Fibroblast of lung (primary cell): ENCODE data around the gene NKX2-1. TPM values are rescaled to one million over a fixed set of nuclear protein-coding genes. Genes with fewer than 3 reads are reported as not detected.

ENCODE experiments used
- DNase-seq, 2 donors: peaks; one replicate each; pipeline versions ENCODE4 v3.0.0 to v3.0.0-alpha.2; 2010; ENCODE audit warnings: low read depth in 2 of 2
- H2AFZ ChIP-seq: 2 replicates; pipeline ENCODE4 v1.5.1; 2012; ENCODE audit warnings: low read length, control low read depth, inconsistent platforms
- H3K27ac ChIP-seq: 2 replicates; pipeline ENCODE4 v1.5.1; 2011; ENCODE audit warnings: low read length, control low read depth; ENCODE audit not compliant: insufficient read depth
- H3K27me3 ChIP-seq: 2 replicates; pipeline ENCODE4 v1.5.1; 2011; ENCODE audit warnings: mild to moderate bottlenecking, low read length; ENCODE audit not compliant: control insufficient read depth, insufficient read depth
- H3K36me3 ChIP-seq: 2 replicates; pipeline ENCODE4 v1.5.1; 2011; ENCODE audit warnings: low read length; ENCODE audit not compliant: control insufficient read depth, insufficient read depth
- H3K4me1 ChIP-seq: 2 replicates; pipeline ENCODE4 v1.5.1; 2011; ENCODE audit warnings: low read length; ENCODE audit not compliant: control insufficient read depth, insufficient read depth; ENCODE audit errors: extremely low read depth
- H3K4me2 ChIP-seq: 2 replicates; pipeline ENCODE4 v1.5.1; 2011; ENCODE audit warnings: low read length, control low read depth; ENCODE audit not compliant: insufficient read depth; ENCODE audit errors: extremely low read depth
- H3K4me3 ChIP-seq, 4 experiments: fragments of 200-600 bp in 1 of 4; sonication (generic) in 1 of 4; replicated peaks in 1 of 4; 2 replicates each; pipeline ENCODE4 v1.5.1; 2011 to 2016; ENCODE audit warnings: low read length in 4 of 4, low read depth in 3 of 4, mild to moderate bottlenecking in 3 of 4, control low read depth in 2 of 4, inconsistent platforms in 1 of 4, mixed read lengths in 1 of 4; ENCODE audit not compliant: insufficient read depth in 1 of 4; ENCODE audit errors: control extremely low read depth in 1 of 4
- H3K79me2 ChIP-seq: 2 replicates; pipeline ENCODE4 v1.5.1; 2012; ENCODE audit warnings: mild to moderate bottlenecking, low read length, inconsistent platforms; ENCODE audit not compliant: control insufficient read depth, insufficient read depth
- H3K9ac ChIP-seq: 2 replicates; pipeline ENCODE4 v1.5.1; 2011; ENCODE audit warnings: mild to moderate bottlenecking, low read length, control low read depth; ENCODE audit not compliant: insufficient read depth
- H3K9me3 ChIP-seq: 2 replicates; pipeline ENCODE4 v1.5.1; 2012; ENCODE audit warnings: low read depth, low read length; ENCODE audit not compliant: control insufficient read depth, insufficient read depth
- H4K20me1 ChIP-seq: 2 replicates; pipeline ENCODE4 v1.5.1; 2011; ENCODE audit warnings: low read length; ENCODE audit not compliant: control insufficient read depth, insufficient read depth; ENCODE audit errors: extremely low read depth
- CTCF ChIP-seq, 2 donors: IDR thresholded peaks in 1 of 2; conservative IDR thresholded peaks in 1 of 2; 1 replicate in 1 of 2; 2 replicates in 1 of 2; pipeline ENCODE4 v1.5.1; 2011 to 2012; ENCODE audit warnings: low read length in 2 of 2, control low read depth in 1 of 2, inconsistent platforms in 1 of 2, low read depth in 1 of 2, mild to moderate bottlenecking in 1 of 2
- EZH2 ChIP-seq: IDR thresholded peaks from 2 replicates; pipeline ENCODE4 v1.5.1; 2012; ENCODE audit warnings: low read length, control low read depth, mild to moderate bottlenecking; ENCODE audit errors: missing control alignments
- polyA plus RNA-seq, 2 donors: library from polyadenylated mRNA; depleted of rRNA in 1 of 2; stranded (reverse) in 1 of 2; unstranded in 1 of 2; fragments of >200 nt; gene quantifications; 2 replicates each; pipeline ENCODE4 v1.2.1, GENCODE V29; 2011 to 2012; ENCODE audit warnings: missing spikeins in 1 of 2
- total RNA-seq: library from RNA; depleted of rRNA; stranded (reverse); fragments of >200 nt; gene quantifications from 2 replicates; pipeline ENCODE4 v1.2.1, GENCODE V29; 2014

Gene NKX2-1
- total and polyA plus RNA-seq, 2 donors (not counting 1 experiment from before 2014, with no cell fraction given) = not detected

GRCh38 chr14:36496346-36496745 lies 23.7 kb downstream of the NKX2-1 start:
- TF ChIP-seq EZH2 = no peak
- no peak for TF ChIP-seq CTCF (conservative IDR thresholded peaks at IDR 0.05 in 1 of 2, IDR thresholded peaks at IDR 0.05 in 1 of 2; ENCODE audit: low read depth in 1 of 2, low read length in 2 of 2)
- Histone ChIP-seq H3K4me1 (no peaks in the 10 kb centered on the region), H3K9ac (no peak overlapping the region), H3K4me2 (no peak overlapping the region), H4K20me1 (no peaks in the 10 kb centered on the region), H3K36me3 (no peaks in the 10 kb centered on the region), H3K79me2 (no peaks in the 10 kb centered on the region), H2AFZ (no peak overlapping the region), H3K4me3 (no peak overlapping the region), H3K9me3 (no peaks in the 10 kb centered on the region), H3K27ac (no peak overlapping the region), H3K27me3 (no peaks in the 10 kb centered on the region)
- no peak for DNase-seq

GRCh38 chr14:36495666-36496065 lies 24.4 kb downstream of the NKX2-1 start:
- no peaks in the 10 kb centered on the region for H3K79me2 ChIP-seq
- H3K4me3 ChIP-seq = no peak overlapping the region
- no peaks in the 10 kb centered on the region for H4K20me1 ChIP-seq
- H3K9me3 ChIP-seq = no peaks in the 10 kb centered on the region
- H2AFZ ChIP-seq = no peak overlapping the region
- no peak for TF ChIP-seq CTCF (conservative IDR thresholded peaks at IDR 0.05 in 1 of 2, IDR thresholded peaks at IDR 0.05 in 1 of 2; ENCODE audit: low read depth in 1 of 2, low read length in 2 of 2)
- no peak for TF ChIP-seq EZH2
- no peak for DNase-seq
- no peaks in the 10 kb centered on the region for H3K36me3 ChIP-seq
- H3K27ac ChIP-seq = no peak overlapping the region
- no peaks in the 10 kb centered on the region for H3K4me1 ChIP-seq
- H3K27me3 ChIP-seq = no peaks in the 10 kb centered on the region
- no peak overlapping the region for H3K4me2 ChIP-seq
- no peak overlapping the region for H3K9ac ChIP-seq

GRCh38 chr14:36493761-36494160 lies 26.3 kb downstream of the NKX2-1 start:
- Histone ChIP-seq H3K4me3 (no peak overlapping the region), H4K20me1 (no peaks in the 10 kb centered on the region), H2AFZ (no peak overlapping the region), H3K9me3 (no peaks in the 10 kb centered on the region), H3K4me1 (no peaks in the 10 kb centered on the region), H3K4me2 (no peak overlapping the region), H3K27ac (no peak overlapping the region), H3K36me3 (no peaks in the 10 kb centered on the region), H3K27me3 (no peaks in the 10 kb centered on the region), H3K79me2 (no peaks in the 10 kb centered on the region), H3K9ac (no peak overlapping the region)
- TF ChIP-seq CTCF (conservative IDR thresholded peaks at IDR 0.05 in 1 of 2, IDR thresholded peaks at IDR 0.05 in 1 of 2; ENCODE audit: low read depth in 1 of 2, low read length in 2 of 2) = no peak
- TF ChIP-seq EZH2 = no peak
- no peak for DNase-seq
